Activated naive CD8-positive, alpha-beta T cell treated with anti-CD3 and anti-CD28 coated beads, Interleukin-2, amount 50 U/mL, for 24 hours (primary cell): ENCODE results near the gene UQCR11.
A peak's percentile ranks its signal among the peaks of the same experiment; 100 is the strongest.

Experiments
- ATAC-seq: fragments of 150-1000 bp; cut with Tn5 transposase; one replicate; pipeline ENCODE4 v1.10.0; 2021
- DNase-seq: peaks from one replicate; pipeline ENCODE4 v3.0.0; 2021
- H3K27ac Mint-ChIP-seq: one replicate; pipeline ENCODE4 v1.8.0; 2021; ENCODE audit warnings: mild to moderate bottlenecking, mixed read lengths
- H3K27me3 Mint-ChIP-seq: one replicate; pipeline ENCODE4 v1.8.0; 2021; ENCODE audit warnings: mixed read lengths
- H3K36me3 Mint-ChIP-seq: one replicate; pipeline ENCODE4 v1.8.0; 2021; ENCODE audit warnings: low read depth, mixed read lengths
- H3K4me1 Mint-ChIP-seq: one replicate; pipeline ENCODE4 v1.8.0; 2021; ENCODE audit warnings: mixed read lengths
- H3K4me3 Mint-ChIP-seq: one replicate; pipeline ENCODE4 v1.8.0; 2021; ENCODE audit warnings: mild to moderate bottlenecking, moderate library complexity, mixed read lengths
- H3K9me3 Mint-ChIP-seq: one replicate; pipeline ENCODE4 v1.8.0; 2021; ENCODE audit warnings: mixed read lengths

The UQCR11 gene

DNA sequence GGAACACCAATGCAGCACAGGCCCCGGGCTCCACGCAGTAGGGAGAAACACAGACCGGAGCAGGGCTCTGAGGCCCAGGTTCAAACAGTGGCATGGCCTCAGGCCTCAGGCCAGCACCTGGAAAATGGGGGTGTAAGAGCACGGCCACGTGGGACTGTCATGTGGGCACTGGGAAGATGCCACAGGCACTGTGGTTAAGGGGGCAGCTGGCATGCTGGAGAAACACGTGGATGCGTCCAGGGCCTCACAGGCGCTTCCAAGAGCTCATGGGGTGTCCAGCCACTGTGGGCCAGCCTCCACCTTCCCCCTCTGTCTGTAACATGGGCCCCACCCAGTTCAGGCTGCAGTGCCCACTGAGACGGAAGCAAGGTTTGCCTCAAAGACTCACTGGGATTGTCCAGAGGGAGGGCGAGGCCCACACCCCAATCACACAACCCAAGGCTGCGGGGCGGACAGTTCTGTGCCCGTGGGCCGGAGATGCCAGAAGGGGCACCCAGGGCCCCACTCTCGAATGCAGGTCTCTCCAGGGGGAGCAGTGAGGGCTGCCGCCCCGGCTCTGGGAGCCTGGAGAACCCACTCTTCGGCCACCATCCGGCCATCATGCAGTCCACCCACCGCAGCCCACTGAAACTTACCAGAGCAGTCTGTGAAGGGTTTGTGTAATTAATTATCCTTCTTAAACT lies 6.3 kb downstream of the UQCR11 start:
- no peak for ATAC-seq
- no peak overlapping the region for H3K4me3 Mint-ChIP-seq
- H3K27me3 Mint-ChIP-seq = no peaks in the 10 kb centered on the region
- DNase-seq = no peak
- H3K27ac Mint-ChIP-seq = no peak overlapping the region
- H3K36me3 Mint-ChIP-seq = peaks cover 25% of the 10 kb centered on the region
- H3K4me1 Mint-ChIP-seq = peaks cover 20% of the 10 kb centered on the region
- no peaks in the 10 kb centered on the region for H3K9me3 Mint-ChIP-seq

DNA sequence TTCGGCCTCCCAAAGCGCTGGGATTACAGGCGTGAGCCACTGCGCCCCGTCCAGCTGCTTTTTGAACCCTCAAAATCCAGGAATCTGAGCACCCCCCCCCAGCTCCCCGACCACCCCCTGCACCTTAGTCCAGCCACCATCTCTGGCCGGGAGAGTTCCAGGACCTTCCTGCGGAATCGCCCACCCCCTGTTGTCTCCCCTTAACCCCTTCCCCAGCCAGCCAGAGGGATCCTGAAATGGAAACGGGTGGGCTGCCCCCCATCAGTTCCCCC lies 11.8 kb downstream of the UQCR11 start:
- peaks cover 28% of the 10 kb centered on the region for H3K36me3 Mint-ChIP-seq
- H3K27me3 Mint-ChIP-seq = no peaks in the 10 kb centered on the region
- H3K4me3 Mint-ChIP-seq = peak overlapping the region; percentile 81
- peaks cover 20% of the 10 kb centered on the region for H3K4me1 Mint-ChIP-seq
- no peak for ATAC-seq
- no peaks in the 10 kb centered on the region for H3K9me3 Mint-ChIP-seq
- no peak for DNase-seq
- H3K27ac Mint-ChIP-seq = no peak overlapping the region

DNA sequence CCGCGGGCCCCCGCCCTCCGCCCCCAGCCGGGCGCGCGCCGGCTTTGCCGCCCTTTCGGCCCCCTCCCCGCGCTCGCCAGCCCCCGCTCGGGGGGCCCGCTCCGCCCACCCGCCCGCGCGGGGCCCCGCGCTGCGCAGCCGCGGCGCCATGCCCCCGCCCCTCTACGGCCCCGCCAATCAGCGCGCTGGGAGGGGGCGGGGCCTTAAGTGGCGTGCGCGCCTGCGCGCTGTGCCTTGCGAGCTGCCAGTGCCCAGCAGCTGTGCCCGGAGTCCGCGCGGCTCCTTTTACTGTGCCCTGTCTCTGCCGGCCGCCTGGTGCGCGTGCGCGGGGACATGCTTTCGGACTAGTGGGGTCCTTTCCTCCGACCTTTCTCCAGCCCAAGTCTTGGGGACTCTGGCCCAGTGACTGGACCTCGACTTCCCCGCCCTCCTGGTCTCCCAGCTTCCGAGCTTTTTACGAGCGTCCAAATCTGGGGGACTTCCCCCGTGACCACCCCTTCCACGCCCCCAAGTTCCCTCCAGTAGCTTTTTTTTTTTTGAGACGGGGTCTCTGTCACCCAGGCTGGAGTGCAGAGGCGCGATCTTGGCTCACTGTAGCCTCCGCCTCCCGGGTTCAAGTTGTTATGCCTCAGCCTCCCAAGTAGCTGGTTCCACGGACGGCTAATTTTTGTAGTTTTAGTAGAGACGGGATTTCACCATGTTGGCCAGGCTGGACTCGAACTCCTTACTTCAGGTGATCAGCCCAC lies 12.3 kb downstream of the UQCR11 start, which contains the start of gene MBD3:
TSS of gene MBD3 (minus strand) at position 111 of the 746 bp plus-strand sequence. CDS start 234 bp downstream, outside the sequence.
- Mint-ChIP-seq H3K4me3 (peak within 1 kb of the TSS; percentile 88), H3K27me3 (no peaks in the 10 kb centered on the region), H3K36me3 (peaks cover 26% of the 10 kb centered on the region), H3K9me3 (no peaks in the 10 kb centered on the region), H3K27ac (peak within 1 kb of the TSS; percentile 95), H3K4me1 (peaks cover 20% of the 10 kb centered on the region)
- DNase-seq (peak; percentile 91), ATAC-seq (peak; percentile 81)

- DNase-seq (peak; percentile 87), ATAC-seq (peak; percentile 87)
- Mint-ChIP-seq H3K4me3 (peak overlapping the region; percentile 88), H3K27ac (peak overlapping the region; percentile 95), H3K27me3 (no peaks in the 10 kb centered on the region), H3K9me3 (no peaks in the 10 kb centered on the region), H3K4me1 (peaks cover 24% of the 10 kb centered on the region), H3K36me3 (peaks cover 24% of the 10 kb centered on the region)
Observed at GRCh38 chr19:1592024-1592754, 13.1 kb downstream of the UQCR11 start.

DNA sequence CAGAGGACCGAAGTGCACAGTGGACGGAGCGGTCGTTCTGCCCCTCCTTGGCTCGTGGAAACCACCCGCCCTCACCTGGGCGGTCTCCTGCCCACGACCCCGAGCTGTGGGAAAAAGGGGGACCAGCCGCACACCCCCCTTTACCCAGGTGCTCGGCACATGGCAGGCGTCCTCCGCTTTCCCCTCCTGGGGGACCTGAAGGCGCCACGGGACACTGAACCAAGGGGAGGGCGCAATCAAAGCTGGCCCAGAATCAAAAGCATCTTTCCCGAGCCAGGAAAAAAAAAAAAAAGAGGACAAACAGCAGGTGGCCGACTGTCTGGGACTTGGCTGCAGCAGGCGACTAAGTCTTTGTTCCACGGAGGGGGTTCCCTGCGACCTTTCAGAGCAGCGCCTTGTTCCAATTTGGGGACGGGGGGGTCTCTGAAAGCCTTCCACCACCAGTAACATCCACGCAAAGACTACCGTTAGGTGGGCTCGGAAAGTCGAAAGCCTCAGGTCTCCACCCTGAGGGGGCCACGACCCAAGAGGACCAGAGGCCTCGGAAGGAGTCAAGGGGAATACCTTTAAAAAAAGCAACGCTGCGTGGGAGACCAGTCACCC lies 13.7 kb downstream of the UQCR11 start:
- H3K36me3 Mint-ChIP-seq = peaks cover 22% of the 10 kb centered on the region
- no peaks in the 10 kb centered on the region for H3K9me3 Mint-ChIP-seq
- H3K4me1 Mint-ChIP-seq = peaks cover 25% of the 10 kb centered on the region
- H3K27me3 Mint-ChIP-seq = no peaks in the 10 kb centered on the region
- peak overlapping the region; percentile 95 for H3K27ac Mint-ChIP-seq
- no peak for DNase-seq
- ATAC-seq = no peak
- peak overlapping the region; percentile 88 for H3K4me3 Mint-ChIP-seq

DNA sequence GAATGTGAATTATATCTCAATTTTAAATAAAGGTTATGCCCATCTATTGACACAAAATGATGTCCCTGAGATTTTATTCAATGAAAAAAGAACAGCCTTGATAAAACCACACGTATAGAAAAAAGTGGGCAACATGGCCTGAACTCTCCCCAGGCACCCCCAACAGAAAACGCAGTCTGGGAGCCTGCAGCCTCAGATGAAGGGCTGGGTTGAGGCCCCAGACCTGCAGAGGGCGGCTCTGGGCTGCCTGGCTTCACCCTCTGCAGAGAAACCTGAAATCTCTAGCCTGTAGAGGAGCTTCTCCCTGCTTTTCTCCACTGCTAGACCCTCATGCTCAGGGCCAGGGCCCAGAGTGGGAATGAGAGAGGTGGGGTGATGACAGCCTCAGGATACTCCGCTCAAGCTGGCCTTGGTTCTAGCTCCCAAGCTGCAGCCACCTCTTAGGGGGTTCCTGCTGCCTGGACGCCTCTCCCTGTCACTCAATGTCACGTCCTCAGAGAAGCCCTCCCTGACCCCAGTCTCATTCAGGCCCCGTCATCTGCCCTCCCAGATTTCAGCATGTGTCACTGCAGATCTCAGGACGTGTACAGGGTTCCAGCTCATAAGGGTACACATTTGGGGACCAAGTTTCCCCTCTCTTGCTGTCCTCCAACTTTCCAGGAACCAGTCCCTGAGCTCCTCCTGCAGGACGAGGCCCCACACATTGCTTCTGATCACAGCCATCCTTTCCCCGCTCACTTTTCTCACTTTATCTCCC lies 14.4 kb downstream of the UQCR11 start:
- H3K4me1 Mint-ChIP-seq = peaks cover 25% of the 10 kb centered on the region
- peaks cover 24% of the 10 kb centered on the region for H3K36me3 Mint-ChIP-seq
- no peaks in the 10 kb centered on the region for H3K9me3 Mint-ChIP-seq
- peak; percentile 48 for DNase-seq
- ATAC-seq = peak; percentile 6
- peak overlapping the region; percentile 88 for H3K4me3 Mint-ChIP-seq
- no peaks in the 10 kb centered on the region for H3K27me3 Mint-ChIP-seq
- peak overlapping the region; percentile 95 for H3K27ac Mint-ChIP-seq

- Mint-ChIP-seq H3K9me3 (no peaks in the 10 kb centered on the region), H3K4me3 (no peak overlapping the region), H3K4me1 (peaks cover 21% of the 10 kb centered on the region), H3K27me3 (no peaks in the 10 kb centered on the region), H3K27ac (no peak overlapping the region), H3K36me3 (peaks cover 39% of the 10 kb centered on the region)
- ATAC-seq (no peak), DNase-seq (no peak)
Observed at GRCh38 chr19:1587872-1588271, 17.4 kb downstream of the UQCR11 start.

DNA sequence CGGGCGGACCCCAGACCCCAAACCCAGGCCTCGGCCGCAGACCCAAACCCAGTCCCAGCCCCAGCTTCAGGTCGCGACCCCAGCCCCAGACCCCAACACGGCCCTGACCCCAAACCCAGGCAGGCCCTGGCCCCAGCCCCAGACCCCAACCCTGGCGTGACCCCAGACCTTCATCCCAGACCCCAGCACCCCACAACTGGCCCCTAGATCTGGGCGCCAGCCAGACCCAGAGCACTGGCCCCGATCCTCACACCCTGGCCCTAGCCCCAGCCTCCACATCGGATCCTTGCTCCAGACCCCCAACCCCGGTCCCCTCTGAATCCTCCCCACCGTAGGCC lies 20.1 kb downstream of the UQCR11 start:
- peaks cover 30% of the 10 kb centered on the region for H3K36me3 Mint-ChIP-seq
- DNase-seq (no peak), ATAC-seq (no peak)
- H3K4me3 Mint-ChIP-seq = no peak overlapping the region
- peaks cover 10% of the 10 kb centered on the region for H3K4me1 Mint-ChIP-seq
- H3K27me3 Mint-ChIP-seq = no peaks in the 10 kb centered on the region
- H3K9me3 Mint-ChIP-seq = no peaks in the 10 kb centered on the region
- no peak overlapping the region for H3K27ac Mint-ChIP-seq

- Mint-ChIP-seq H3K4me3 (no peak overlapping the region), H3K27ac (no peak overlapping the region), H3K36me3 (peaks cover 31% of the 10 kb centered on the region), H3K9me3 (no peaks in the 10 kb centered on the region), H3K4me1 (peaks cover 7% of the 10 kb centered on the region), H3K27me3 (no peaks in the 10 kb centered on the region)
- DNase-seq (no peak), ATAC-seq (peak; percentile 12)
Observed at GRCh38 chr19:1584500-1585242, 20.6 kb downstream of the UQCR11 start.

GRCh38 chr19:1582201-1582600 lies 23.1 kb downstream of the UQCR11 start:
- no peak for DNase-seq
- Mint-ChIP-seq H3K27ac (no peak overlapping the region), H3K27me3 (no peaks in the 10 kb centered on the region), H3K9me3 (no peaks in the 10 kb centered on the region), H3K4me1 (peaks cover under 1% of the 10 kb centered on the region), H3K4me3 (no peak overlapping the region), H3K36me3 (peaks cover 31% of the 10 kb centered on the region)
- ATAC-seq = no peak

DNA sequence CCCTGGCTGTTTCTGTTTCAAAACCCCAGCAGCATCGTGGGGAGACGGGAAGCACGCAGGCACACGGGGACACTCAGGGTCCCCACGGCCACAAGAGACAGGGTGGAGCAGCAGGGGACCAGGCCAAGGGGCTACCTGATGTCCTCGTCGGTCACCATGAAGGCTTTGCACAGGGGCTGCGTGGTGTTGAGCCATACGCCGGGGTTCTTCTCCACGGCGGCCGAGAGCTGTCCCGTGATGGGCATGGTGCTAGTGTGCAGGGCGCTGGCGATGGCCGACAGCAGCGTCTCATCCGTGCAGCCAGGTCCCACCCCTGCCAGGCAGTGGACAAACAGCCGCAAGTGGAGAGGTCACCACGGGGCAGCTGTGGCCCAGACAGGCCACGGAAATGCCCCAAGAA lies 24.3 kb downstream of the UQCR11 start:
- peaks cover 30% of the 10 kb centered on the region for H3K36me3 Mint-ChIP-seq
- ATAC-seq = no peak
- no peak overlapping the region for H3K27ac Mint-ChIP-seq
- no peaks in the 10 kb centered on the region for H3K9me3 Mint-ChIP-seq
- H3K27me3 Mint-ChIP-seq = no peaks in the 10 kb centered on the region
- H3K4me1 Mint-ChIP-seq = no peaks in the 10 kb centered on the region
- H3K4me3 Mint-ChIP-seq = no peak overlapping the region
- DNase-seq = no peak

DNA sequence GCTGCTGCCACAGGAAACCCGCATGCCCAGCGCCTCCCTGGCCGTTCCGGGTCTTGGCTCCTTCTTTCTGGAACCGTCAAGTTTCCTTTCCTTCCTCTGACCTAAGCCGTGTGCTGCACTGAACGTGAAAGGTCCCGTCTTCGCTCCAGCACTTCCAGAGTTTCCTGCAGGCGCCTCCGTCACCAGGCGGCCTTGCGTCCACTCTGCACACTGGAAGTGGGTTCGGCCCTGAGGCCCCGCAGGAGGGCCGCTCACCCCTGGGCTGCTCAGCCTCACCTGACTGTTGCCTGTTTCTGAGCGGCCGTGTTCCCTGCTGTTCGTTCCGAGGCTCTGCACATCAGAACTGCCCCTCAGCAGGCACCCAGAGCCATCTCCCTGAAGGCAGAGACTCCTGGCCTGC lies 24.9 kb downstream of the UQCR11 start:
- Mint-ChIP-seq H3K4me1 (no peaks in the 10 kb centered on the region), H3K36me3 (peaks cover 24% of the 10 kb centered on the region), H3K27me3 (no peaks in the 10 kb centered on the region), H3K4me3 (no peak overlapping the region), H3K9me3 (no peaks in the 10 kb centered on the region), H3K27ac (no peak overlapping the region)
- ATAC-seq (no peak), DNase-seq (no peak)

DNA sequence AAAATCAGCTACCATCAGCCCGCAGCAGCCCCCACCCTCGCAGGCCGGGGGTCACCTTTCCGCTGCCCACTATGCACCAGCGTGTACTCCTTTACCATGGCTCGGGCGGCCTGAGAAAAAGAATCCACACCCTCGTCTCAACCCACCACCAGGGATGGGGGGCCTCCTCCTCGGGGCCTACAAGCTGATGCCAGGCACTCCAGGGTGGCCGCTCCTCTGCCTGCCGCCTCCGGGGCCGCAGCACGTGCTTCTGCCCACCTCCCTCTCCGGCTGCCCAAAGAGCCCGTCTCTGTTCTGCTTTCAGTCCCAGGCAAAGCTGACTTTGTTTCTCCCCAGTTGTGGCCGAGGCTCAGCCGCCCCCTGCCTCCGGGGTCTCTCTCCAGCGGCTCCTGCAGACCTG lies 26.0 kb downstream of the UQCR11 start:
- H3K4me3 Mint-ChIP-seq = no peak overlapping the region
- no peaks in the 10 kb centered on the region for H3K9me3 Mint-ChIP-seq
- no peaks in the 10 kb centered on the region for H3K4me1 Mint-ChIP-seq
- no peaks in the 10 kb centered on the region for H3K27me3 Mint-ChIP-seq
- no peak overlapping the region for H3K27ac Mint-ChIP-seq
- peaks cover 22% of the 10 kb centered on the region for H3K36me3 Mint-ChIP-seq
- DNase-seq = no peak
- ATAC-seq = no peak
